Caco-2 (cell line): Measurements from ENCODE around the gene NT5DC1. TPM values are rescaled to one million over a fixed set of nuclear protein-coding genes. Genes with fewer than 3 reads are reported as not detected.

Experiments
- BruUV-seq: library from RNA; stranded (reverse); fragments of 400-500 nt; replicated peaks from 2 replicates; lab custom pipeline; 2021; lab: Mats Ljungman, UMichigan
- CTCF ChIA-PET: fragments of 300-600 bp; sonication (Branson Sonifier 250); formaldehyde crosslinking; loops from one replicate; lab custom pipeline; 2022; ENCODE audit warnings: antibody characterized with exemption; lab: Charles Lee
- POLR2A ChIA-PET: fragments of 300-600 bp; sonication (Branson Sonifier 250); formaldehyde crosslinking; loops from one replicate; lab custom pipeline; 2022; ENCODE audit warnings: antibody characterized with exemption; lab: Charles Lee
- DNase-seq, 2 experiments: peaks; one replicate each; pipeline versions ENCODE4 v3.0.0 to v3.0.0-alpha.2; 2020 to 2022
- H3K27me3 ChIP-seq: replicated peaks from 2 replicates; pipeline ENCODE4 v1.6.0; 2011; ENCODE audit warnings: low read length; ENCODE audit not compliant: control insufficient read depth, insufficient read depth
- H3K36me3 ChIP-seq: 2 replicates; pipeline ENCODE4 v1.5.1; 2011; ENCODE audit warnings: low read length; ENCODE audit not compliant: control insufficient read depth, insufficient read depth
- H3K4me1 ChIP-seq: fragments of 250-450 bp; sonication (Bioruptor Pico); 2 replicates; pipeline ENCODE4 v1.5.1; 2020; ENCODE audit warnings: mild to moderate bottlenecking
- H3K4me3 ChIP-seq: 2 replicates; pipeline ENCODE4 v1.5.1; 2011; ENCODE audit warnings: low read depth, mild to moderate bottlenecking, control low read depth, low read length
- H3K9me3 ChIP-seq: fragments of 250-450 bp; sonication (Bioruptor Pico); 2 replicates; pipeline ENCODE4 v1.5.1; 2020; ENCODE audit warnings: mild to moderate bottlenecking, moderate library complexity
- H3K27ac Mint-ChIP-seq: one replicate; pipeline ENCODE4 v1.8.0; 2022; ENCODE audit warnings: mixed read lengths; ENCODE audit not compliant: unreplicated experiment
- H3K27me3 Mint-ChIP-seq: one replicate; pipeline ENCODE4 v1.8.0; 2022; ENCODE audit warnings: mixed read lengths; ENCODE audit not compliant: insufficient read depth, unreplicated experiment
- H3K36me3 Mint-ChIP-seq: one replicate; pipeline ENCODE4 v1.8.0; 2022; ENCODE audit warnings: mild to moderate bottlenecking, mixed read lengths; ENCODE audit not compliant: insufficient read depth, unreplicated experiment
- H3K4me1 Mint-ChIP-seq: one replicate; pipeline ENCODE4 v1.8.0; 2022; ENCODE audit warnings: low read depth, mixed read lengths; ENCODE audit not compliant: unreplicated experiment
- H3K4me3 Mint-ChIP-seq: one replicate; pipeline ENCODE4 v1.8.0; 2022; ENCODE audit warnings: mild to moderate bottlenecking, moderate library complexity, mixed read lengths; ENCODE audit not compliant: unreplicated experiment
- H3K9me3 Mint-ChIP-seq: one replicate; pipeline ENCODE4 v1.8.0; 2022; ENCODE audit warnings: mixed read lengths; ENCODE audit not compliant: unreplicated experiment
- CTCF ChIP-seq, 2 experiments: fragments of 200-600 bp in 1 of 2; IDR thresholded peaks; 1 replicate in 1 of 2; 2 replicates in 1 of 2; pipeline versions ENCODE4 v1.5.1 to v1.8.0; 2011 to 2022; ENCODE audit warnings: antibody characterized with exemption in 1 of 2, control low read depth in 1 of 2, inconsistent platforms in 1 of 2, low read depth in 1 of 2, low read length in 1 of 2, mild to moderate bottlenecking in 1 of 2, moderate library complexity in 1 of 2; ENCODE audit not compliant: insufficient read depth in 1 of 2, severe bottlenecking in 1 of 2, unreplicated experiment in 1 of 2
- intact Hi-C: fragments of 100-400 bp; cut with micrococcal nuclease; formaldehyde crosslinking; loops from one replicate; pipeline ENCODE4 v1.10.0; 2022; ENCODE audit not compliant: unreplicated experiment
- total RNA-seq: library from RNA; stranded (reverse); gene quantifications from 2 replicates; pipeline ENCODE4 v1.2.3, GENCODE V29; 2022

Gene NT5DC1
- total RNA-seq, 1 experiment from 2014 or later = 54.3 TPM

- no peak for DNase-seq
- POLR2A ChIA-PET = no interaction called here
- intact Hi-C loops = no loop called here
- no peaks in the 10 kb centered on the region for H3K9me3 Mint-ChIP-seq
- H3K4me1 Mint-ChIP-seq = peaks cover 16% of the 10 kb centered on the region
- Histone ChIP-seq H3K36me3 (no peaks in the 10 kb centered on the region), H3K4me3 (no peak overlapping the region), H3K4me1 (no peaks in the 10 kb centered on the region), H3K27me3 (no peaks in the 10 kb centered on the region), H3K9me3 (no peaks in the 10 kb centered on the region)
- CTCF ChIA-PET = no interaction called here
- H3K4me3 Mint-ChIP-seq = no peak overlapping the region
- H3K36me3 Mint-ChIP-seq = no peaks in the 10 kb centered on the region
- no peak overlapping the region for H3K27ac Mint-ChIP-seq
- no peaks in the 10 kb centered on the region for H3K27me3 Mint-ChIP-seq
- BruUV-seq = no TSS peak
- TF ChIP-seq CTCF (IDR thresholded peaks at IDR 0.05; ENCODE audit: insufficient read depth in 1 of 2, low read depth in 1 of 2, low read length in 1 of 2, severe bottlenecking in 1 of 2, unreplicated experiment in 1 of 2) = no peak
Measured at GRCh38 chr6:116078945-116079344, 21.7 kb upstream of the NT5DC1 start.

GRCh38 chr6:116083052-116083451, 17.6 kb upstream of the NT5DC1 start:
- no peak for DNase-seq
- Mint-ChIP-seq H3K36me3 (no peaks in the 10 kb centered on the region), H3K4me3 (no peak overlapping the region), H3K4me1 (peaks cover 15% of the 10 kb centered on the region), H3K27ac (no peak overlapping the region), H3K9me3 (no peaks in the 10 kb centered on the region), H3K27me3 (no peaks in the 10 kb centered on the region)
- BruUV-seq = no TSS peak
- no peak for TF ChIP-seq CTCF (IDR thresholded peaks at IDR 0.05; ENCODE audit: insufficient read depth in 1 of 2, low read depth in 1 of 2, low read length in 1 of 2, severe bottlenecking in 1 of 2, unreplicated experiment in 1 of 2)
- POLR2A ChIA-PET = no interaction called here
- no peaks in the 10 kb centered on the region for H3K36me3 ChIP-seq
- no peaks in the 10 kb centered on the region for H3K4me1 ChIP-seq
- CTCF ChIA-PET = no interaction called here
- no peak overlapping the region for H3K4me3 ChIP-seq
- H3K9me3 ChIP-seq = no peaks in the 10 kb centered on the region
- intact Hi-C loops = no loop called here
- H3K27me3 ChIP-seq = no peaks in the 10 kb centered on the region

GRCh38 chr6:116084284-116084683, 16.4 kb upstream of the NT5DC1 start:
- CTCF ChIA-PET = no interaction called here
- no TSS peak for BruUV-seq

More at GRCh38 chr6:116084284-116084683, 16.4 kb upstream of the NT5DC1 start:
- H3K36me3 ChIP-seq = no peaks in the 10 kb centered on the region
- intact Hi-C loops = no loop called here
- H3K27me3 ChIP-seq = no peaks in the 10 kb centered on the region
- no peak for TF ChIP-seq CTCF (IDR thresholded peaks at IDR 0.05; ENCODE audit: insufficient read depth in 1 of 2, low read depth in 1 of 2, low read length in 1 of 2, severe bottlenecking in 1 of 2, unreplicated experiment in 1 of 2)
- POLR2A ChIA-PET = no interaction called here
- H3K27ac Mint-ChIP-seq = no peak overlapping the region
- H3K27me3 Mint-ChIP-seq = no peaks in the 10 kb centered on the region
- no peak for DNase-seq
- no peaks in the 10 kb centered on the region for H3K4me1 ChIP-seq
- H3K9me3 ChIP-seq = no peaks in the 10 kb centered on the region
- peaks cover 20% of the 10 kb centered on the region for H3K4me1 Mint-ChIP-seq
- H3K4me3 Mint-ChIP-seq = no peak overlapping the region
- H3K36me3 Mint-ChIP-seq = no peaks in the 10 kb centered on the region
- no peaks in the 10 kb centered on the region for H3K9me3 Mint-ChIP-seq
- H3K4me3 ChIP-seq = no peak overlapping the region
